Fibroblast of skin of right quadriceps (primary cell): Measurements from ENCODE around the gene MMADHC.

Experiments
- DNase-seq: peaks from one replicate; pipeline ENCODE4 v3.0.0-alpha.2; 2013

The MMADHC gene

GRCh38 chr2:149587220-149587949 is at the start of gene MMADHC:
Gene MMADHC, minus strand, starts transcription at chr2:149587775. Its CDS starts 678 bp downstream, at chr2:149587097.
- DNase-seq: peak; percentile 96

GRCh38 chr2:149634103-149634502 is 46.5 kb upstream of the MMADHC start:
- DNase-seq: no peak

DNA sequence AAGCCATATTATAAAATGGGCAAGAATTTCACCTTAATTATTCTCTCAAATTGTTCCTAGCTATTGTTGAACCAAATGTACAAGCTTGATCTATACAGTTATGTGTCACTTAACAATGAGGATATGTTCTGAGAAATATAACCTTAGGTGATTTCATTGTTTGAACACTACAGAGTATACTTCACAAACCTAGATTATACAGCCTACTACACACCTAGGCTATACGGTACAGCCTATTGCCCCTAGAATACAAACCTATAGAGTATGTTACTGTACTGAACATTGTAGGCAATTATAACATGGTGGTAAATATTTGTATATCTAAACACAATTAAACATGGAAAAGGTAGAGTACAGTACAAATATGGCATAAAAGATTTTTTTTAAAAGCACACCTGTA is 42.9 kb upstream of the MMADHC start:
- no peak for DNase-seq

GRCh38 chr2:149629026-149629425 is 41.5 kb upstream of the MMADHC start:
- DNase-seq: peak; percentile 23

GRCh38 chr2:149627111-149627801 is 39.7 kb upstream of the MMADHC start:
- no peak for DNase-seq

- no peak for DNase-seq
These were observed 38.1 kb upstream of the MMADHC start for GRCh38 chr2:149625671-149626070.

- DNase-seq: no peak
These were observed 37.7 kb upstream of the MMADHC start for GRCh38 chr2:149625271-149625670.

DNA sequence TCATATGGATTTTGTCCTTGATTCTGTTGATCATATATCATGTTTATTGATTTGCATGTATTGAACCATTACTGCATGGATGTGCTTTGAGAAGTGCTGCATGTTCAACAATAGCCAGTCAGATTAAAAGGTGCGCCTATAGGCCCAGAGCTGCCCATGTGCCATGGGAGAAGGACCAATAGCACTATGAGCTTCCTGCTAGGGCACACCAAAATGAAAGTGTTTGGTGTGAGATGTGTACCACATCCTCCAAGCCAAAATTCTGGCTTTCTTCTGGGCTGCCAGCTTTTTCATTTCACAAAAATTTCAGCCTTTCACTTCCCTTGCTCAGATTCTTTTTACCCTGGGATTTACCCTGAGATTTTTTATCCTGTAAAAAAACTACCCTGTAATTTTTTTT is 34.8 kb upstream of the MMADHC start:
- no peak for DNase-seq

DNA sequence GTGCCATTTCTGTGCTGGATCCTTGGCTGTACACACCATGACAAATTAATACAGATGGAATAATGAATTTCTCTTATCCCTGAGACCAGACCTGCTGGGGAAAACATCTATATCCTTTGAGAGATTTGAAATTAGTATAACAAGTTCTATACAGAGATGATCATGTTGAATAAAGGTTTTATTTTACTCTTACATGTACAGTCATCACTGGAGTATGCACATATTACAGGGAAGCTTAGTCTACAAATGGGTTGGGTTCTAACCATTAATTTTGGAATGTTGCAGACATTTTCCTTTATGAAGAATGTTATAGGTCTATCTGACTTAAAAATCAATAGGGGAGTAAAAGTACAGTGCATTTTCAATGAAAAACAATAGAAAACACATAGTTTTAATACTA is 29.9 kb upstream of the MMADHC start:
- peak; percentile 70 for DNase-seq

DNA sequence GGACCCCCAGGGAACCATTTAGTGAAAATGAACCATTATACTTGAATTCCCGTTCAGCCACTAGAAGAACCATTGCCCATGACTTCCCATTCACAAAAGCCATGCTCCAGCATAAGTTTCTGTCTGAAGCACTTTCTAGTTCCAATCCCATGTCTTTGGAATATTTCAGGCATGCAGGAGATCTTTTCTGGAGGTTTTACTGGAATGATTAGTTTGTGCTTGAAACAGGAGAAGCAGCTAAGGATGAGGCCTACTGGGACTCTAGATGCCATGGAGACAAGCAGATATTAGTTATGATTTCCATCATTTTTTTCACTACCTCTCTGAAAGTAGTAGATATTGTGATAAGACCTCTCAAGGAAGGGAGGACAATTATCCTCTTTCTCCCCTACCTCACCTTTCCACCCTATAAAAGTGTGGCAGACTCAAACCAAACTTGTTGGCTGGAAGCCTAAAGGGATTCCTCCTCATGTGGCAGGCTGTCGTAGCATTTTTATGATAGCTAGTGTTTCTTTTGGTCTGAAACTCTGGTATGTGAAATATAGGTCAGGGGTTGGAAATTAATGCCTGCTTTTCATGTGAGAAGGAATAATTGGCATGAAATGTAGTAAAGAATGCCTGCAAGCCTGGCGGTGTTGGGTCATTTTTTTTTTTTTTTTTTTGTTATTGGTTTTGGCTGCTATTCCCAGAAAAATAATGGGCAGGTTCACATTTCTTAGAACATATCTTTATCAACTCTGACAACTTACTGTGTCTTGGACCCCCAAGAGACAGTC is 29.3 kb upstream of the MMADHC start:
- DNase-seq: peak; percentile 59

- peak; percentile 81 for DNase-seq
These were observed 26.1 kb upstream of the MMADHC start for GRCh38 chr2:149613704-149614103.

DNA sequence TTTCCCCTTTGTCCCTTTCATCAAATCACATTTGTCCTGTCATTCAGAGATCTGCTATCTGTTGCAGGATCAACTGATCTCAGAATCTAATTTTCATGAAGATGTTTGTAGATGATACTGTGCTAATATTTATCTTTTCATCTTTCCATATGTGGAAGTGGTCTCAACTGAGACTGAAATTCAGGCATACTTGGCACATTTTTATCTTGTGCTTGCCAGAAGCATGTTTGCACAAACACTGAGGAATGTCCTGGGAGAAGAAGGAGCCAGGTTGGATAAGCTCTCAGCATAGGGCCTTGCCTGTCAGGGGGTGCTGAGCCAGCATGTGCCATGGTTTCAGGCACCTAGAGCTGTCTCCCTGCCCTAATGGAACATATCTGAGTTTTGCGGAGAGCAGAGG is 24.5 kb upstream of the MMADHC start:
- DNase-seq: peak; percentile 67

GRCh38 chr2:149611100-149611820 is 23.7 kb upstream of the MMADHC start:
- no peak for DNase-seq

DNA sequence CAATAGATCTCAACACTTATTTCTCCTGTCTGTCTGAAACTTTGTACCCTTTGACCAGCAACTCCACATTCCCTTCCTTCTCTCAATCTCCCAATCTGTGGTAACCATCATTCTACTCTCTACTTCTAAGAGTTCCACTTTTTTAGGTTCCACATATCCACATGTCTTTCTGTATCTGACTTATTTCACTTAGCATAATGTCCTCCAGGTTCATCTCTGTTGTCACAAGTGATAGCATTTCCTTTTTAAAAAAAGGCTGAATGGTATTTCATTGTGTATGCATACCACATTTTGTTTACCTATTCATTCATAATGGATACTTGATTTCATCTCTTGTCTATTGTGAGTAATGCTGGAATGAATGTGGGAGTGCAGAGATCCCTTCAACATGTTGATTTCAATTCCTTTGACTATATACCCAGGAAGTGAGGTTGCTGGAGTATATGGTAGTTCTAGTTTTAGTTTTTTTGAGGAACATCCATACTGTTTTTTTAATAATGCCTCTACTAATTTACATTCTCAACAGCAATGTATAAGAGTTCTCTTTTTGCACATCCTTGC is 18.8 kb upstream of the MMADHC start:
- no peak for DNase-seq

DNA sequence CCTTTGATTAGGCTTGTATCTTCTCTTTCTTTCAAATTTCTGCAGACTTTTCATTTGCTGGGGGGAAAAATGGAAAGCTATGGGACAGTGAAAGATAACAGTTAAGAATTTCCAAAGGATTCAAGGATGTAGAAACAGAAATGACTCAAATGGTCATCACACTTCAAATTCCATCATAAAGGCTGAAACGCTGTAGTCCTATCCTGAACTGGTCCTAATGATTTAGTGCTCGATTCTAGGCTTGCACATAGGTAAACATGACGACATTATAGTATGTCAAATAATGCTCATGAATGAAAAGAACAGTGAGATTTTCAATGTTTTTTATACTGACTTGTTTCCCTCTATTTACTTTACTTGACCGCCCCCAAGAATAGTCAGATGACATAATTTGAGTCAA is 15.7 kb upstream of the MMADHC start:
- DNase-seq: no peak

- peak; percentile 48 for DNase-seq
These were observed 13.7 kb upstream of the MMADHC start for GRCh38 chr2:149601141-149601796.

DNA sequence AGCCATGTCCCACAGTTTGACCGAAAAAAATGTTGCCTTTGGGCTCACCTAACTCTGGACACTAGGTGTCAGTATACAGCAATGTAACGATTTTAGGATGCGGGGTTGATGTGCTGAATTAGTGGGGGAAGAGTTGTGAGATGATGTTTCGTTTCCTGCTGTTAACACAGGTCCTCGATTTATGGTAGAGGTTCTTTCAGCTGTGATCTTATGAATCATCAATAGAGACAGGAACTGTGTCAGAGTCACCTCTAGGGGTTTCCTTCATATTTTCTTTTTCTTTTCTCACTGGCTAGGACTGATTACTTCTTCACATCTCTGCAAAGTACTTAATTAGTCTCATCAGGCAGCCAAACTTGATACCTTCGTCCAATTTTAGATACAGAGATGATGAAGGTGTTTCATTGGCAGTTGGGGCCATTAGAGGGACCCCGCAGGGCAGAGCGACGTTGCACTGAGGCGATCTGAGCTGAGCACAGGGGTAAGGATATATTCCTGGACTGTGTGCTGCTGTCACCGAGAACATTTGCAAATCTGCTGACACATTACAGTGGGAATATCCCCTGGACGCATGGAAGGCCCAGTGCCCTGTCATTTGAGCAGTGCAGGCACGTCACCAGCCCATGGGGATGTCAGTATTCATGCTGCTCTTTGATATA is 10.2 kb upstream of the MMADHC start:
- peak; percentile 95 for DNase-seq

DNA sequence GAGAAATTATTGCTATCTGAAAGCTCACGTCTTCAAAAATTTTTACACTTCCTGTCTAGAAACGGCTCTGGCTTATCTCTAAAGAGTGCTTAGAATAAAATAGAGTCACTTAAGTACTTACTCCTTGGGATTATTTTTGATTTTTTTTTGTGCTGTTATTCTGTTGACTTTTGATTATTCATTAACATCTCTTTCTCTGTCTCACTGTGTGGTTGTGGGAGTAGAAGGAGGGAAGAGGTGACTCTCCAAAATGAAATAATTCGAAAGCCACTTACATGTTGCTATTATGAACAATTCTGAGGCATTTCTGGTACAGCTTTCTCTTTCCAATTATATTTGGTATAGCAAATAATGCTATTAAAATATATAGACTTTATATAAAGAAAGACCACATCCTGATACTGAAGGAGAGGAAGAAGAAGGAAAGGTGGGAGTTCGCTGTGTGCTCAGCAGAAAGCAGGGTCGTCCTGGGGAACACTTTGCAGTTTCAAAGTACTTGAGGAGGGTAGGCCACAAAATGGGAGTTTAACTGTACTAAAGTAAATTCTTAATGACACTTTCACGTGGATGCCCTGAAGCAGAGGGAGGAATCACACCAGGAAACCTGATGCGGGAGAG is 9.6 kb upstream of the MMADHC start:
- DNase-seq: no peak

DNA sequence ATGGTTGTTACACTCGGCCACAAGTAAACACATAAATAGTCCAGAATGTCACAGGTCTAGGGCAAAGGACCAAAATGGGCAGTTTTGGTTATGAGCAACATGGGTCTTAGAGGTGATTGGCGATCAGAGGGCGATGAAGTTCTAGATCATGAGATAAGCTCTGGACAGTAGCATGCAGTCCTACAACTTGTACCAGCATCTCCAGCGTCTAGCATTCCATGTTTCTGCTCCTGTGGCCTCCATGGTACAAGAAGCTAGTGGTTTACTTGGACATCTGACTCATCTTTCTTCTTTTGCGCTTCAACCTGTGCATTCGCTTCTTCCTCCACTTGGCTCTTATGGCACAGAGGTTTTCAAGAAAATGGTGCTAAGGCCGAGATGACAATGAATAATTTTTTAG is 8.9 kb upstream of the MMADHC start:
- DNase-seq: no peak

- peak; percentile 51 for DNase-seq
These were observed 7.7 kb upstream of the MMADHC start for GRCh38 chr2:149595056-149595963.
